ENCODE data around the gene RIC3.

DNA sequence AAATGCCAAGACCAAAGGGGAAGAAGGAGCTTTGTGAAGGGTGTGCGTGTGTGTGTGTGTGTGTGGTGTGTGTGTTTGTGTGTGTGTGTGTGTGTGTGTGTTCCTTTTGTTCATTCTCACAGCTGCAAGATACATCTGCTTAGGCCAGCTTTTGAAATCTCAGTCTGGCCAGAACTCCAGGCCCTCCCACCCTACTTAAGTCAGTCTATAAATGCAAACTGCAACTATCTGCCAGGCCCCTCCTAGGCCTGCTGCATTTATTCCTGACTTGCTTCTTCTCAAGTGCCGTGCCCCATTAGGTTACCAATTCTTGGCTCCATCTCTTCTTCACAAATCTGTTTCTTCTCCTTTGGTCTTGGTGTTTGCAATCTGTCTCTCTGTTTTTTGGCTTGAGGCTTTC, 21.6 kb upstream of the RIC3 start:
- TF ChIP-seq, protein P1, sequence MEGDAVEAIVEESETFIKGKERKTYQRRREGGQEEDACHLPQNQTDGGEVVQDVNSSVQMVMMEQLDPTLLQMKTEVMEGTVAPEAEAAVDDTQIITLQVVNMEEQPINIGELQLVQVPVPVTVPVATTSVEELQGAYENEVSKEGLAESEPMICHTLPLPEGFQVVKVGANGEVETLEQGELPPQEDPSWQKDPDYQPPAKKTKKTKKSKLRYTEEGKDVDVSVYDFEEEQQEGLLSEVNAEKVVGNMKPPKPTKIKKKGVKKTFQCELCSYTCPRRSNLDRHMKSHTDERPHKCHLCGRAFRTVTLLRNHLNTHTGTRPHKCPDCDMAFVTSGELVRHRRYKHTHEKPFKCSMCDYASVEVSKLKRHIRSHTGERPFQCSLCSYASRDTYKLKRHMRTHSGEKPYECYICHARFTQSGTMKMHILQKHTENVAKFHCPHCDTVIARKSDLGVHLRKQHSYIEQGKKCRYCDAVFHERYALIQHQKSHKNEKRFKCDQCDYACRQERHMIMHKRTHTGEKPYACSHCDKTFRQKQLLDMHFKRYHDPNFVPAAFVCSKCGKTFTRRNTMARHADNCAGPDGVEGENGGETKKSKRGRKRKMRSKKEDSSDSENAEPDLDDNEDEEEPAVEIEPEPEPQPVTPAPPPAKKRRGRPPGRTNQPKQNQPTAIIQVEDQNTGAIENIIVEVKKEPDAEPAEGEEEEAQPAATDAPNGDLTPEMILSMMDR (IDR thresholded peaks at IDR 0.05): no peak
- TF ChIP-seq POLR2A (IDR thresholded peaks at IDR 0.05) (no peak), EP300 (IDR thresholded peaks at IDR 0.05) (no peak)

All from tibial nerve (tissue), 4 donors.